PC-9 (cell line): Measurements from ENCODE around the gene CLIP1. TPM values are rescaled to one million over a fixed set of nuclear protein-coding genes. Genes with fewer than 3 reads are reported as not detected.

Experiments
- BruUV-seq: library from RNA; stranded (reverse); fragments of 400-500 nt; replicated peaks from 2 replicates; lab custom pipeline; 2021; lab: Mats Ljungman, UMichigan
- CTCF ChIA-PET: fragments of 300-600 bp; sonication (Branson Sonifier 250); formaldehyde crosslinking; loops from one replicate; lab custom pipeline; 2022; ENCODE audit warnings: antibody characterized with exemption; lab: Charles Lee
- POLR2A ChIA-PET: fragments of 300-600 bp; sonication (Branson Sonifier 250); formaldehyde crosslinking; loops from one replicate; lab custom pipeline; 2022; ENCODE audit warnings: antibody characterized with exemption; ENCODE audit not compliant: unreplicated experiment; lab: Charles Lee
- DNase-seq, 2 experiments: peaks; one replicate each; pipeline versions ENCODE4 v3.0.0 to v3.0.0-alpha.2; 2015 to 2022; ENCODE audit warnings: mixed read lengths in 1 of 2
- H2AFZ ChIP-seq: fragments of 200-600 bp; sonication (generic); 2 replicates; pipeline ENCODE4 v1.8.1; 2017; ENCODE audit warnings: antibody characterized with exemption
- H3F3A ChIP-seq: fragments of 200-600 bp; sonication (generic); 2 replicates; pipeline ENCODE4 v1.8.1; 2017; ENCODE audit warnings: antibody characterized with exemption, mild to moderate bottlenecking, low read depth; ENCODE audit not compliant: insufficient read depth
- H3K27ac ChIP-seq: fragments of 200-600 bp; sonication (generic); 2 replicates; pipeline ENCODE4 v1.6.1; 2016; ENCODE audit warnings: mixed run types
- H3K27me3 ChIP-seq: fragments of 200-600 bp; sonication (generic); 2 replicates; pipeline ENCODE4 v1.6.1; 2016; ENCODE audit warnings: low read depth, mixed run types; ENCODE audit not compliant: insufficient read depth
- H3K36me3 ChIP-seq: fragments of 200-600 bp; sonication (generic); 2 replicates; pipeline ENCODE4 v1.6.1; 2016; ENCODE audit warnings: low read depth, mixed run types
- H3K4me1 ChIP-seq: fragments of 200-600 bp; sonication (generic); replicated peaks from 2 replicates; pipeline ENCODE4 v1.6.1; 2016; ENCODE audit warnings: mixed run types; ENCODE audit not compliant: insufficient read depth
- H3K4me2 ChIP-seq: fragments of 200-600 bp; sonication (generic); 2 replicates; pipeline ENCODE4 v1.6.1; 2017; ENCODE audit warnings: mixed run types
- H3K4me3 ChIP-seq: fragments of 200-600 bp; sonication (generic); 2 replicates; pipeline ENCODE4 v1.6.1; 2016; ENCODE audit warnings: mixed run types
- H3K79me2 ChIP-seq: fragments of 200-600 bp; sonication (generic); 2 replicates; pipeline ENCODE4 v1.6.1; 2017; ENCODE audit warnings: low read depth, mixed run types
- H3K9me2 ChIP-seq: fragments of 200-600 bp; sonication (generic); 2 replicates; pipeline ENCODE4 v1.8.1; 2017; ENCODE audit warnings: mild to moderate bottlenecking; ENCODE audit not compliant: insufficient read depth
- H3K9me3 ChIP-seq: fragments of 200-600 bp; sonication (generic); 2 replicates; pipeline ENCODE4 v1.8.1; 2016; ENCODE audit warnings: low read depth; ENCODE audit not compliant: insufficient read depth
- H4K20me1 ChIP-seq: fragments of 200-600 bp; sonication (generic); 2 replicates; pipeline ENCODE4 v1.8.1; 2017; ENCODE audit not compliant: insufficient read depth
- CTCF ChIP-seq: fragments of 200-600 bp; sonication (generic); conservative IDR thresholded peaks from 2 replicates; pipeline ENCODE4 v1.6.1; 2017; ENCODE audit warnings: mixed run types, antibody characterized with exemption, mild to moderate bottlenecking, moderate library complexity
- EZH2 ChIP-seq: fragments of 200-600 bp; sonication (generic); IDR thresholded peaks from 2 replicates; pipeline ENCODE4 v1.8.0; 2017; ENCODE audit warnings: antibody characterized with exemption, low read depth
- intact Hi-C: fragments of 100-400 bp; cut with micrococcal nuclease; formaldehyde crosslinking; loops from one replicate; pipeline ENCODE4 v1.10.0; 2022; ENCODE audit not compliant: unreplicated experiment
- total RNA-seq: library from RNA; stranded (reverse); gene quantifications from 2 replicates; pipeline ENCODE4 v1.2.3, GENCODE V29; 2021

The CLIP1 gene
- total RNA-seq, 1 experiment from 2014 or later: 86.9 TPM

GRCh38 chr12:122250536-122250935 is 171.9 kb downstream of the CLIP1 start:
- H3K4me2 ChIP-seq: no peak overlapping the region
- no peaks in the 10 kb centered on the region for H3K27me3 ChIP-seq
- H3K4me3 ChIP-seq: no peak overlapping the region
- no TSS peak for BruUV-seq
- H3K9me2 ChIP-seq: no peaks in the 10 kb centered on the region
- CTCF ChIA-PET: no interaction called here
- POLR2A ChIA-PET: no interaction called here
- no peaks in the 10 kb centered on the region for H3F3A ChIP-seq
- no peak overlapping the region for H2AFZ ChIP-seq
- peaks cover 4% of the 10 kb centered on the region for H4K20me1 ChIP-seq
- no peak overlapping the region for H3K27ac ChIP-seq
- intact Hi-C loops: no loop called here
- TF ChIP-seq CTCF: no peak
- TF ChIP-seq EZH2: no peak
- no peaks in the 10 kb centered on the region for H3K9me3 ChIP-seq
- no peaks in the 10 kb centered on the region for H3K4me1 ChIP-seq
- no peaks in the 10 kb centered on the region for H3K36me3 ChIP-seq
- H3K79me2 ChIP-seq: no peaks in the 10 kb centered on the region
- DNase-seq: no peak

GRCh38 chr12:122250047-122250446 is 172.4 kb downstream of the CLIP1 start:
- no peak overlapping the region for H3K4me2 ChIP-seq
- no peaks in the 10 kb centered on the region for H3K9me3 ChIP-seq
- ChIA-PET CTCF (no interaction called here), POLR2A (no interaction called here)
- H3K4me1 ChIP-seq: no peaks in the 10 kb centered on the region
- no peak overlapping the region for H3K4me3 ChIP-seq
- no TSS peak for BruUV-seq
- H3K36me3 ChIP-seq: no peaks in the 10 kb centered on the region
- H3K27ac ChIP-seq: no peak overlapping the region
- TF ChIP-seq EZH2 (no peak), CTCF (no peak)
- no peaks in the 10 kb centered on the region for H3K9me2 ChIP-seq
- no peaks in the 10 kb centered on the region for H3K79me2 ChIP-seq
- H3F3A ChIP-seq: no peaks in the 10 kb centered on the region
- H3K27me3 ChIP-seq: no peaks in the 10 kb centered on the region
- no peak for DNase-seq
- no peak overlapping the region for H2AFZ ChIP-seq
- intact Hi-C loops: no loop called here
- peaks cover 4% of the 10 kb centered on the region for H4K20me1 ChIP-seq

- H3K9me3 ChIP-seq: no peaks in the 10 kb centered on the region
- H3K4me3 ChIP-seq: no peak overlapping the region
- H3K79me2 ChIP-seq: no peaks in the 10 kb centered on the region
- H2AFZ ChIP-seq: no peak overlapping the region
- POLR2A ChIA-PET: interaction anchor here (0.6 kb wide), 1 partner anchor 228 kb away, joined by 4 read pairs; no protein-coding TSS in a partner anchor
- TF ChIP-seq EZH2 (no peak), CTCF (no peak)
- H3K36me3 ChIP-seq: no peaks in the 10 kb centered on the region
- H3K4me1 ChIP-seq: no peaks in the 10 kb centered on the region
- intact Hi-C loops: no loop called here
- H3F3A ChIP-seq: no peaks in the 10 kb centered on the region
- BruUV-seq: no TSS peak
- DNase-seq: no peak
- CTCF ChIA-PET: no interaction called here
- no peaks in the 10 kb centered on the region for H3K27me3 ChIP-seq
- no peak overlapping the region for H3K4me2 ChIP-seq
- H4K20me1 ChIP-seq: no peaks in the 10 kb centered on the region; the same call in 1 of the 2 replicates
- no peaks in the 10 kb centered on the region for H3K9me2 ChIP-seq
- no peak overlapping the region for H3K27ac ChIP-seq
Measured at GRCh38 chr12:122245553-122245952, 176.9 kb downstream of the CLIP1 start.
